SH-SY5Y (cell line): ENCODE data around the gene ZNF598.

Experiments
- GATA2 ChIP-seq: IDR thresholded peaks from 2 replicates; pipeline ENCODE4 v1.6.1; 2011; ENCODE audit warnings: mild to moderate bottlenecking, low read depth, low read length
- GATA3 ChIP-seq: IDR thresholded peaks from 2 replicates; pipeline ENCODE4 v1.6.1; 2011; ENCODE audit warnings: low read depth, mild to moderate bottlenecking, low read length, moderate library complexity

The ZNF598 gene

GRCh38 chr16:2036200-2036966 is 26.8 kb upstream of the ZNF598 start:
- TF ChIP-seq GATA2 (no peak), GATA3 (no peak)

- TF ChIP-seq GATA2 (no peak), GATA3 (no peak)
Observed at GRCh38 chr16:2035431-2036199, 26.0 kb upstream of the ZNF598 start.

DNA sequence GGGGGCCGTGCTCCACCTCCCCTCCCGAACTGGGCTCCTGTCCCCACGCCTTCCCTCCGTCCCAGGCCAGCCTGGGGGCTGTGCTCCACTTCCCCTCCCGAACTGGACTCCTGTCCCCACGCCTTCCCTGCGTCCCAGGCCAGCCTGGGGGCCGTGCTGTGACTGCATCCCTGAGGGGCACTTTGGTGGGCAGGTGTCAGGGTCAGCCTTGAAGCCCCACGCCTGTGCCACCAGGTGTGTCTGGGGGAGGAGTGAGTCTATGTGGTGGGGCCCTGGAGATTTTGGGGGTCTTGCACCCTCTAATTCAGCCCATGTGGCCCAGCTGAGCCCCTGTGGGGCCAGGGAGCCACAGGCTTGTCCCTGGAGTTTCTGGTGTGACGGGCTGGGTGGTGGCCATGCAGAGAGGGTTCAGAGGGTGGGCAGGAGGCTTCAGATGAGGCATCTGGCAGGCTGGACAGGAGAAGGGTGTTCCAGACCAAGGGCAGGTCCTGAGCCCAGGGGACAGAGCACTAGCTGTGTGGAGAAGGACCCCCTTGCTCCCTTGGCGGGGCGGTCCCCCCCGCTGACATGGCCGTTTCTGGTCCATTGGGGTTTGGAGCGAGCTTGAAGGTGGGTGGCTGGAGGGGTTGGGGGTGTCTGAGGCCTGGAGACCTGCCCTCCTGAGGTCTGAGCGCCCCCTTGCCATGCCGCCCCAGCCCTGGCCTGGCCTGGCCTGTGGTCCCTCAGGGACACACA is 25.2 kb upstream of the ZNF598 start:
- TF ChIP-seq GATA2 (no peak), GATA3 (no peak)

DNA sequence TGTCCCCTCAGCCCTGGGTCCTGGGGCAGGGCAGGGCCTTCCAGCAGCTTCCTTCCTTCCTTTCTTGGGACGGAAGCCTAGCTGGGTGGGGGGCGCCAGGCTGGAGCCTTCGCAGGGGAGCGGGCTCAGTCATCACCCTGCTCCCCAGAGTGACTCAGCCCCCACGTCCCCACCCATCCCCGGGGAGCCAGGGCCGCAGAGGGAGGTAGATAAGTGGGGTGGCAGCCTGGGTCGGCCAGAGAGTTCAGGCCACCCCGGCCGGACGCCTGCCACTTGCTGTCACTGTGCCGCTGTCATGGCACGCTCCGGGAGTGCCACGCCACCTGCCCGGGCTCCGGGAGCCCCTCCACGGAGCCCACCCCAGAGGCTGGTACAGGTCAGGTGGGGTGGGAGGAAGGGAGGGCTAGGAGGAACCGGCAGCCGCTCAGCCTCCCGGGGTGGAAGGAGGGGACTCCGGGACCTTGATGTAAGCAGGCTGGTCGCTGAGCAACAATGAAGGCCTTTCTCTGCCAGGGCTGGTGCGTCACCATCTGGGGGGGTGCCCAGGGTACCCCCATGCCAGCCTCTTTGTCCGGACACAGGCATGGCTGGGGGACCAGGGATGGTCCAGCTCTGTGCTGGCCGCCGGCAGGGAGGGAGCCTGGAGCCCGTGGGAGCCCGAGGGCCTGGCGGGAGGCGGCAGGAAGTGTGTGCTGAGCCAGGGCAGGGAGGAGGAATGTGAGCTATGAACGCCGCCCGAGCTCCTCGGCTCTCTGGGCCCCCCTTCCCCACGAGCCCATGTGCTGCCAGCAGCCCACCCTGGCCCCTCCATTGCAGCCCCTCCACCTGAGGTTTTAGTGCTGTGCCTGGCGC is 23.7 kb upstream of the ZNF598 start:
- TF ChIP-seq GATA3: no peak
- TF ChIP-seq GATA2: no peak

GRCh38 chr16:2032285-2033056 is 22.9 kb upstream of the ZNF598 start:
- no peak for TF ChIP-seq GATA3
- no peak for TF ChIP-seq GATA2

DNA sequence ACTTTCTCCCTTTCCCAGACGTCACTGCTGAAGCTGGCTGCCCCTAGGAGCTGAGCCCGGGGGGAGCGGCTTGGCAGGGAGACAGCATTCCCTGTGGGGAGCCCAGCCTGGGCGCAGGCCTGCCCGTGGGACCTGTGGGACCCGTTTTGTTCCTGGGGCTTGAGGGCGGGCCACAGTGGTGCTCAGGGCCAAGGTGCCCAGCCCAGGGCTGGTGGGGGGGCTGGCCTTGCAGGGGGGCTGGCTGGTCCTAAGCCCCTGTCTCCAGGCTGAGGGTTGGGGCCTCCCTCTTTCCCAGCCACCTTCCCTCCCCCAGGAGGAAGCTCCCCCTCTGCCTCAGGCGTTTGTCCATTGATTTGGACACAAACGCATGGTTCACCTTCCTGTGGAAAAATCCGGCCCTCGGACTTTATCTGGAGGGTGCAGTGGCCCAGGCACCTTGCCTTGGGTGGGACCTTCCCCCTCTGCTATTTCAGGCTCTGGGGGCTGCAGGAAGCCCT is 21.5 kb upstream of the ZNF598 start:
- no peak for TF ChIP-seq GATA2
- TF ChIP-seq GATA3: no peak

DNA sequence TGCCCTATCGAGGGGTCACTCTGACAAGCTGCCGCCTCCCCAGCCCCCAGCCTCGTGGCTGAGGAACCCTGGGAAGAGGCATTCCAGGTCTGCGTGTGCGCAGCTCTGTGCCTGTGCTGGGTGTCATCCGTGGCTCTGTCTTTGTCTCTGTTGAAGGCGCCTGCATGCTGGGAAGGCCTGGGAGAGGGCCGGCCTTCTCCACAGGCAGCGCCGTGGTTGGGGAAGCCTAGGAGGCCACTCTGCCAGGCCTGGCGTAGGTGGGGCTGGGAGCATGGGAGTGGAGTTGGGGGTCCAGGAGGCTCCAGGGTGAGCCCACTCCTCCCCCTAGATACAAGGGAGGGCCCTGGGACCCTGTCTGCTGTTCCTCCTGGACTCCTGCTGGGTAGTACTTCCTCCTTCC is 20.4 kb upstream of the ZNF598 start:
- TF ChIP-seq GATA3 (no peak), GATA2 (no peak)

DNA sequence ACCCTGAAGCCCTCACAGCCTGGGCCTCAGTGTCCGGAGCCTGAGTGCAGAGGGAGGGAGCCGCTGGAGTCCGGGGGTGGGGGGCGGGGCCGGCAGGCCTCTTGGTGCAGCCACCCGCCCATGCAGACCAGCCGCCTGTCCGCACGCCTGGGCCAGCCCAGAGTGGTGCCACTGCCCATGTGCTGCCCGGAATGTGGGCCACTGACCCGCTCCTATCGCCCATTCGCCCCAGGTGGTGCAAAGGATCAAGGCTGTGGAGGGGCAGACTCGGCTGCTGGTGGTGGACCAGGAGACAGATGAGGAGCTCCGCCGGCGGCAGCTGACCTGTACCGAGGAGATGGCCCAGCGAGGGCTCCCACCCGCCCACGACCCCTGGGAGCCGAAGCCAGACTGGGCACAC is 19.7 kb upstream of the ZNF598 start:
- TF ChIP-seq GATA3: no peak
- no peak for TF ChIP-seq GATA2

GRCh38 chr16:2028620-2029220 is 19.1 kb upstream of the ZNF598 start:
- no peak for TF ChIP-seq GATA2
- TF ChIP-seq GATA3: no peak

GRCh38 chr16:2028146-2028545 is 18.5 kb upstream of the ZNF598 start:
- no peak for TF ChIP-seq GATA2
- TF ChIP-seq GATA3: no peak

DNA sequence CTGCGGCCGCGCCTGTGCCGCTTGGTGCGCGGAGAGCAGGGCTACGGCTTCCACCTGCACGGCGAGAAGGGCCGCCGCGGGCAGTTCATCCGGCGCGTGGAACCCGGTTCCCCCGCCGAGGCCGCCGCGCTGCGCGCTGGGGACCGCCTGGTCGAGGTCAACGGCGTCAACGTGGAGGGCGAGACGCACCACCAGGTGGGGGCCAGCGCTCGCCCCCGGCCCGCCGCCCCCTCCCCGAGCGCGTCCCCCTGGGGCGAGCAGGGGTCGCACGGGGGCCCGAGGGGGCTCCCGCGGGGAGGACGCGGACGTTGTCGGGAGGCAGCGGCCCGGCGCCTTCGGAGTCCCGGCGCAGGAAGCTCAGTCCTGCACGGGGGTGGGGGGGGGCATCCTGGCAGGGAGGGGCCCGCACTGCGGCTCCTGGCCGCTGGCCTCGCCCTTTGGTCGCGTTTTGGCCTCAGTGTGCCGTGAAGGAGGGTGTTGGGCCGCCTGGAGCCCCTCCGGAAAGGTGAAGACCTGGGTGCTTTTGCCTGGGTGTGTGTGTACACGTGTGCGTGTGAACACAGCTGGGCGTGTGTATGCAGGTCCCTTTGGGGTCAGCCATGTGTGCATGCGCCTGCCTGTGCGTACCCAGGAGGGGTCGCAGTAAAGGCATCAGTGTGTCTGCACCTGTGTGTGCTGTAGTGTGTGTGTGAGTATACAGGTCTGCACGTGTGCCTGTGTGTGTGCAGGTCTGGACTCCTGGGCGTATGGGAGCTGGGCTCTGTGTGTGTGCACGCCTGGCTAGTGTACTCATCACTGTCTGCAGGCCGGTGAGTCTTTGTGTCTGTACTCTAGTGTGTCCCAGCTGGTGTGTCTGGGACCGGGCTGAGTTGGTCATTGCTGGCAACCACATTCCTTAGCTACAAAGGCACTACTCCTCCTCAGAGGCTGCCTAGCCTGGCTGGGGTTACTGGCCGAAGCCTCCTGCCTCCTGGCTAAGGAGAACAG is 17.7 kb upstream of the ZNF598 start:
- TF ChIP-seq GATA2: no peak
